ENCODE data around the gene SP7.
"Not testable (repeated sequence)": the region's sequence is repeated elsewhere in the genome, so short reads cannot be mapped to it uniquely, and the experiment has no call there.

Gene SP7

GRCh38 chr12:53313996-53314395 lies 22.2 kb downstream of the SP7 start:
- no peak for DNase-seq

- DNase-seq, result no peak
These were observed 27.9 kb downstream of the SP7 start for GRCh38 chr12:53308276-53308675.

- DNase-seq, result no peak
These were observed 29.3 kb downstream of the SP7 start for GRCh38 chr12:53306826-53307225.

- DNase-seq, result no peak
These were observed 33.3 kb downstream of the SP7 start for GRCh38 chr12:53302903-53303302.

GRCh38 chr12:53300187-53300586 lies 36.0 kb downstream of the SP7 start:
- DNase-seq, result no peak

GRCh38 chr12:53299454-53300180 lies 36.5 kb downstream of the SP7 start, which contains the start of gene MYG1:
TSS of gene MYG1 (plus strand) at chr12:53299695. CDS start at chr12:53299738, 43 bp downstream.
- peak; percentile 63 for DNase-seq

- no peak for DNase-seq
These were observed 37.1 kb downstream of the SP7 start for GRCh38 chr12:53299101-53299453.

- no peak for DNase-seq
These were observed 38.0 kb downstream of the SP7 start for GRCh38 chr12:53298164-53298563.

GRCh38 chr12:53297106-53297505 lies 39.0 kb downstream of the SP7 start:
- not testable (repeated sequence) for DNase-seq

GRCh38 chr12:53295891-53296219 lies 40.3 kb downstream of the SP7 start:
- no peak for DNase-seq

- peak; percentile 58 for DNase-seq
These were observed 40.9 kb downstream of the SP7 start, which contains the start of gene PFDN5 for GRCh38 chr12:53295070-53295890. TSS of gene PFDN5 (plus strand) at chr12:53295542. CDS start at chr12:53295568, 26 bp downstream.

- DNase-seq, result no peak
These were observed 43.7 kb downstream of the SP7 start for GRCh38 chr12:53292426-53292825.

- no peak for DNase-seq
These were observed 45.5 kb downstream of the SP7 start for GRCh38 chr12:53290661-53291060.

- no peak for DNase-seq
These were observed 46.3 kb downstream of the SP7 start for GRCh38 chr12:53289891-53290290.

GRCh38 chr12:53288322-53288721 lies 47.8 kb downstream of the SP7 start:
- DNase-seq, result no peak

- no peak for DNase-seq
These were observed 48.4 kb downstream of the SP7 start for GRCh38 chr12:53287741-53288216.

- DNase-seq, result no peak
These were observed 49.7 kb downstream of the SP7 start for GRCh38 chr12:53286448-53286847.

- DNase-seq, result no peak
These were observed 56.2 kb downstream of the SP7 start for GRCh38 chr12:53279888-53280498.

- DNase-seq, result no peak
These were observed 56.8 kb downstream of the SP7 start for GRCh38 chr12:53279283-53279869.

- no peak for DNase-seq
These were observed 58.2 kb downstream of the SP7 start for GRCh38 chr12:53277981-53278380.

Measured in GOT3 (cell line).